Measurements from ENCODE around the gene SLC27A6.

Gene SLC27A6

DNA sequence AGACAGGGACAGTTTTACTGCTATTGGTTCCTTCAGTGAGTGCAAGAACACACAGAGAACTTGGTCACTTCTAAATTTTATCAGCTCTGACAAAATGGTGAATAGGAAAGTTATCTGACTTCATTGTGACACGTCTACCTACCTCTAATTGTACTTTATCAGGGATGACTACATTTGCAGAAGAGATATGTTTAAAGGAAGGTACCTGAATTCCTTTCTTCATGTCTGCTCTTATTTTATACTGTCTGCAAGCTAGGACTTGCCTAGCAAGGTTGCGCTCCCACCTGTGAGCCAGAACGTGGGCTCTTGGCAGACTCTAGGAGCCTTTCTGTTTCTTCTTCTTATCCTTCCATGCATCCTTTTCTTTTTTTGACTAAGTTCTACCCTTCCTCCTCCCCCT, 1.6 kb downstream of the SLC27A6 start:
- Histone ChIP-seq H3K9me3 (ENCODE audit: insufficient read depth, low read length) (no peaks in the 10 kb centered on the region), H3K4me2 (ENCODE audit: low read length) (no peak overlapping the region), H3K27ac (ENCODE audit: low read length) (no peak overlapping the region), H3K4me1 (ENCODE audit: low read length) (no peaks in the 10 kb centered on the region), H3K27me3 (ENCODE audit: low read depth, low read length) (no peaks in the 10 kb centered on the region), H2AFZ (ENCODE audit: low read depth, low read length) (no peak overlapping the region), H3K79me2 (ENCODE audit: low read length) (no peaks in the 10 kb centered on the region), H3K9ac (ENCODE audit: low read length) (no peak overlapping the region), H3K36me3 (replicated peaks; ENCODE audit: low read depth, low read length) (no peaks in the 10 kb centered on the region), H3K4me3 (ENCODE audit: low read length) (no peak overlapping the region), H4K20me1 (ENCODE audit: insufficient read depth, low read length) (no peaks in the 10 kb centered on the region)
- TF ChIP-seq EZH2phosphoT487 (IDR thresholded peaks at IDR 0.05; ENCODE audit: low read depth), result no peak
- TF ChIP-seq, protein P1, sequence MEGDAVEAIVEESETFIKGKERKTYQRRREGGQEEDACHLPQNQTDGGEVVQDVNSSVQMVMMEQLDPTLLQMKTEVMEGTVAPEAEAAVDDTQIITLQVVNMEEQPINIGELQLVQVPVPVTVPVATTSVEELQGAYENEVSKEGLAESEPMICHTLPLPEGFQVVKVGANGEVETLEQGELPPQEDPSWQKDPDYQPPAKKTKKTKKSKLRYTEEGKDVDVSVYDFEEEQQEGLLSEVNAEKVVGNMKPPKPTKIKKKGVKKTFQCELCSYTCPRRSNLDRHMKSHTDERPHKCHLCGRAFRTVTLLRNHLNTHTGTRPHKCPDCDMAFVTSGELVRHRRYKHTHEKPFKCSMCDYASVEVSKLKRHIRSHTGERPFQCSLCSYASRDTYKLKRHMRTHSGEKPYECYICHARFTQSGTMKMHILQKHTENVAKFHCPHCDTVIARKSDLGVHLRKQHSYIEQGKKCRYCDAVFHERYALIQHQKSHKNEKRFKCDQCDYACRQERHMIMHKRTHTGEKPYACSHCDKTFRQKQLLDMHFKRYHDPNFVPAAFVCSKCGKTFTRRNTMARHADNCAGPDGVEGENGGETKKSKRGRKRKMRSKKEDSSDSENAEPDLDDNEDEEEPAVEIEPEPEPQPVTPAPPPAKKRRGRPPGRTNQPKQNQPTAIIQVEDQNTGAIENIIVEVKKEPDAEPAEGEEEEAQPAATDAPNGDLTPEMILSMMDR (IDR thresholded peaks at IDR 0.05; ENCODE audit: low read depth, low read length), result no peak

GRCh38 chr5:128973244-128973643, 8.0 kb downstream of the SLC27A6 start:
- H3K9ac ChIP-seq (ENCODE audit: low read length), result no peak overlapping the region
- H3K9me3 ChIP-seq (ENCODE audit: insufficient read depth, low read length), result no peaks in the 10 kb centered on the region
- no peaks in the 10 kb centered on the region for H3K27me3 ChIP-seq (ENCODE audit: low read depth, low read length)
- no peak overlapping the region for H3K4me2 ChIP-seq (ENCODE audit: low read length)
- H3K4me1 ChIP-seq (ENCODE audit: low read length), result no peaks in the 10 kb centered on the region
- no peaks in the 10 kb centered on the region for H3K79me2 ChIP-seq (ENCODE audit: low read length)
- H2AFZ ChIP-seq (ENCODE audit: low read depth, low read length), result no peak overlapping the region
- no peak overlapping the region for H3K4me3 ChIP-seq (ENCODE audit: low read length)
- no peak for TF ChIP-seq EZH2phosphoT487 (IDR thresholded peaks at IDR 0.05; ENCODE audit: low read depth)
- TF ChIP-seq, protein P1 (IDR thresholded peaks at IDR 0.05; ENCODE audit: low read depth, low read length), result no peak
- no peaks in the 10 kb centered on the region for H3K36me3 ChIP-seq (replicated peaks; ENCODE audit: low read depth, low read length)
- H3K27ac ChIP-seq (ENCODE audit: low read length), result no peak overlapping the region
- H4K20me1 ChIP-seq (ENCODE audit: insufficient read depth, low read length), result no peaks in the 10 kb centered on the region

- H4K20me1 ChIP-seq (ENCODE audit: insufficient read depth, low read length), result no peaks in the 10 kb centered on the region
- H3K27ac ChIP-seq (ENCODE audit: low read length), result no peak overlapping the region
- no peaks in the 10 kb centered on the region for H3K4me1 ChIP-seq (ENCODE audit: low read length)
- TF ChIP-seq EZH2phosphoT487 (IDR thresholded peaks at IDR 0.05; ENCODE audit: low read depth), result no peak
- TF ChIP-seq, protein P1 (IDR thresholded peaks at IDR 0.05; ENCODE audit: low read depth, low read length), result no peak
- no peaks in the 10 kb centered on the region for H3K79me2 ChIP-seq (ENCODE audit: low read length)
- no peaks in the 10 kb centered on the region for H3K9me3 ChIP-seq (ENCODE audit: insufficient read depth, low read length)
- H3K4me2 ChIP-seq (ENCODE audit: low read length), result no peak overlapping the region
- no peaks in the 10 kb centered on the region for H3K36me3 ChIP-seq (replicated peaks; ENCODE audit: low read depth, low read length)
- no peaks in the 10 kb centered on the region for H3K27me3 ChIP-seq (ENCODE audit: low read depth, low read length)
- no peak overlapping the region for H3K4me3 ChIP-seq (ENCODE audit: low read length)
- H2AFZ ChIP-seq (ENCODE audit: low read depth, low read length), result no peak overlapping the region
- H3K9ac ChIP-seq (ENCODE audit: low read length), result no peak overlapping the region
Observed at GRCh38 chr5:128974567-128974966, 9.3 kb downstream of the SLC27A6 start.

DNA sequence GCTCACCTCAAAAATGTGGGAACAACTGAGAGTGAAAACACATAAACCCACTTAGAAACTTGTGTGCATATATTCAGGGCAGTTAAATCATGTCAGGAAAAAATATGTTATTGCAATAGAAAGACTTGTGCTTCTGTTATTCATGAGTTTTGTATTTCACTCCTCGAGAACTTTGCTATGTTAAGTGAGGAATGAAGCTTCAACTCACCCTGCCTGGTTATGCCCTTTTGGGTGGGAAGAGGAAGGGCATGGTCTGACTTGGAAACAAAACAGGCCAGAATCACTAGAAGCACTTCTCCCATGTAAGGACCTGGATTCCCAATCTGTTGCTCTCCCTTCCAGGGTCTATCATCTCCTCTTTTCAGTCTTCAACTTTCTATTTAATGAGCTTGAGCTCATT, 14.5 kb downstream of the SLC27A6 start:
- Histone ChIP-seq H3K4me3 (ENCODE audit: low read length) (no peak overlapping the region), H3K4me2 (ENCODE audit: low read length) (no peak overlapping the region), H4K20me1 (ENCODE audit: insufficient read depth, low read length) (no peaks in the 10 kb centered on the region), H3K4me1 (ENCODE audit: low read length) (no peaks in the 10 kb centered on the region), H3K9me3 (ENCODE audit: insufficient read depth, low read length) (no peaks in the 10 kb centered on the region), H2AFZ (ENCODE audit: low read depth, low read length) (no peak overlapping the region), H3K27ac (ENCODE audit: low read length) (no peak overlapping the region), H3K36me3 (replicated peaks; ENCODE audit: low read depth, low read length) (no peaks in the 10 kb centered on the region), H3K9ac (ENCODE audit: low read length) (no peak overlapping the region), H3K27me3 (ENCODE audit: low read depth, low read length) (no peaks in the 10 kb centered on the region), H3K79me2 (ENCODE audit: low read length) (no peaks in the 10 kb centered on the region)
- TF ChIP-seq, protein P1 (IDR thresholded peaks at IDR 0.05; ENCODE audit: low read depth, low read length), result no peak
- no peak for TF ChIP-seq EZH2phosphoT487 (IDR thresholded peaks at IDR 0.05; ENCODE audit: low read depth)

Measured in OCI-LY3 (cell line).